Liver (tissue), 3 donors: Measurements from ENCODE around the gene PAQR3.

Experiments
- FOXA1 ChIP-seq: IDR thresholded peaks from 2 replicates; pipeline ENCODE4 v1.6.1; 2016; ENCODE audit warnings: antibody characterized with exemption
- SP1 ChIP-seq: IDR thresholded peaks from 2 replicates; pipeline ENCODE4 v1.6.1; 2018; ENCODE audit warnings: antibody characterized with exemption, mild to moderate bottlenecking
- TAF1 ChIP-seq: conservative IDR thresholded peaks from 2 replicates; pipeline ENCODE4 v1.6.1; 2016; ENCODE audit warnings: antibody characterized with exemption, mild to moderate bottlenecking
- TF ChIP-seq, protein P1 (sequence below): fragments of 150-350 bp; IDR thresholded peaks from 2 replicates; pipeline ENCODE4 v1.5.1; 2017; ENCODE audit warnings: improper control_type of control experiment, low read depth, low read length; ENCODE audit not compliant: missing input control
- donor health status: healthy.
- donor health status: healthy.

DNA sequence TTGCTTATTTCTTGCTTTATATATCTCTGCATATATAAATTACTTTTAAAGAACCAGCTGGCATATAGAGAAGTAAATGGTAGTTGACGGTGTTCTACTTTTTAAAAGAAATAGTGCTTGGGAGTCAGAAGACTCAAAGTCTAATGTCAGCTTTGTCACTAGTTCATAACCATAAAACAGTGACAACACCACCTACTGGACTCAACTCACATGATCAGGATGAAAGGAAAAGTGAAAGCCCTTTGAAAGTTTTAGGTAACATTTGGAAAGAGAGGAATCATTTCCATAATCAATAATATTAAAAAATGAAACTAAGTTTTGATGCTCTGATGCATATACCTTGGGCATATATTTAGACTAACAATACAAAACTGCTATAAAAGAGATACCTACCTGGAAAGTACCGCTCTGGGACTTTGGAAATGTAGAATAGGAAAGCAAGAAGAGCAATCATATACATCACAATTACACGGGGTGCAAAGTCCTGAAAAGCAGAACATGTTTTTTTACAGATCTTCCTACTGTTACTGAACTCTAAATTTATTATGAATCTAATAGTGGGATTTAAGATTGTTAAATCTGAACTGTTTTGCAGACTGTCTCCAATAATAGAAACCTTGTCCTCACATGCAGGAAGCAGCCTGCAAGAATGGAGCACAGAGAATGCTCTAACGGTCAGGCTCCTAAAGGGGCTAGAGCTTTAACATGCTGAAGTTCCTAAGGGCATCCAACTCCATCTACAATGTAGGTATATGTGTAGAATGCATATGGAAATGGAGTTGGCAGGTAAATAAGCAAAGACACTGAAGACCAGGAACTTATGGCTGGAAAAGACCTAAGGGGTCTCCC is 15.6 kb downstream of the PAQR3 start:
- TF ChIP-seq, protein P1, sequence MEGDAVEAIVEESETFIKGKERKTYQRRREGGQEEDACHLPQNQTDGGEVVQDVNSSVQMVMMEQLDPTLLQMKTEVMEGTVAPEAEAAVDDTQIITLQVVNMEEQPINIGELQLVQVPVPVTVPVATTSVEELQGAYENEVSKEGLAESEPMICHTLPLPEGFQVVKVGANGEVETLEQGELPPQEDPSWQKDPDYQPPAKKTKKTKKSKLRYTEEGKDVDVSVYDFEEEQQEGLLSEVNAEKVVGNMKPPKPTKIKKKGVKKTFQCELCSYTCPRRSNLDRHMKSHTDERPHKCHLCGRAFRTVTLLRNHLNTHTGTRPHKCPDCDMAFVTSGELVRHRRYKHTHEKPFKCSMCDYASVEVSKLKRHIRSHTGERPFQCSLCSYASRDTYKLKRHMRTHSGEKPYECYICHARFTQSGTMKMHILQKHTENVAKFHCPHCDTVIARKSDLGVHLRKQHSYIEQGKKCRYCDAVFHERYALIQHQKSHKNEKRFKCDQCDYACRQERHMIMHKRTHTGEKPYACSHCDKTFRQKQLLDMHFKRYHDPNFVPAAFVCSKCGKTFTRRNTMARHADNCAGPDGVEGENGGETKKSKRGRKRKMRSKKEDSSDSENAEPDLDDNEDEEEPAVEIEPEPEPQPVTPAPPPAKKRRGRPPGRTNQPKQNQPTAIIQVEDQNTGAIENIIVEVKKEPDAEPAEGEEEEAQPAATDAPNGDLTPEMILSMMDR = peak; percentile 18
- TF ChIP-seq SP1 = peak; percentile 46
- no peak for TF ChIP-seq FOXA1
- TF ChIP-seq TAF1 = no peak
